ENCODE measurements around the gene NGFR.

GRCh38 chr17:49523196-49523595 lies 28.1 kb downstream of the NGFR start:
- TF ChIP-seq, protein P1, sequence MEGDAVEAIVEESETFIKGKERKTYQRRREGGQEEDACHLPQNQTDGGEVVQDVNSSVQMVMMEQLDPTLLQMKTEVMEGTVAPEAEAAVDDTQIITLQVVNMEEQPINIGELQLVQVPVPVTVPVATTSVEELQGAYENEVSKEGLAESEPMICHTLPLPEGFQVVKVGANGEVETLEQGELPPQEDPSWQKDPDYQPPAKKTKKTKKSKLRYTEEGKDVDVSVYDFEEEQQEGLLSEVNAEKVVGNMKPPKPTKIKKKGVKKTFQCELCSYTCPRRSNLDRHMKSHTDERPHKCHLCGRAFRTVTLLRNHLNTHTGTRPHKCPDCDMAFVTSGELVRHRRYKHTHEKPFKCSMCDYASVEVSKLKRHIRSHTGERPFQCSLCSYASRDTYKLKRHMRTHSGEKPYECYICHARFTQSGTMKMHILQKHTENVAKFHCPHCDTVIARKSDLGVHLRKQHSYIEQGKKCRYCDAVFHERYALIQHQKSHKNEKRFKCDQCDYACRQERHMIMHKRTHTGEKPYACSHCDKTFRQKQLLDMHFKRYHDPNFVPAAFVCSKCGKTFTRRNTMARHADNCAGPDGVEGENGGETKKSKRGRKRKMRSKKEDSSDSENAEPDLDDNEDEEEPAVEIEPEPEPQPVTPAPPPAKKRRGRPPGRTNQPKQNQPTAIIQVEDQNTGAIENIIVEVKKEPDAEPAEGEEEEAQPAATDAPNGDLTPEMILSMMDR (conservative IDR thresholded peaks at IDR 0.05; ENCODE audit: low read depth, low read length) = no peak
- TF ChIP-seq EZH2 (IDR thresholded peaks at IDR 0.05; ENCODE audit: low read length, unreplicated experiment) (no peak), EZH2phosphoT487 (IDR thresholded peaks at IDR 0.05; ENCODE audit: borderline replicate concordance, low read length) (no peak)
